Inflammatory macrophage (primary cell): Measurements from ENCODE around the gene SPRR2G.
"Not testable (repeated sequence)": the region's sequence is repeated elsewhere in the genome, so short reads cannot be mapped to it uniquely, and the experiment has no call there.

ENCODE experiments used
- DNase-seq, 2 donors: peaks; one replicate each; pipeline ENCODE4 v3.0.0-alpha.2; 2020 to 2022
- total RNA-seq, 18 experiments: gene quantifications; one replicate each; lab custom pipeline; 2026; ENCODE audit warnings: mixed read lengths in 6 of 18, inconsistent platforms in 2 of 18; lab: John Stamatoyannopoulos, UW

SPRR2G gene
- 0 to 0.13 (median 0) reads per million in 18 experiments for total RNA-seq

GRCh38 chr1:153150846-153151245 lies at the start of gene SPRR2G:
SPRR2G (minus strand) TSS chr1:153150890; CDS start chr1:153150110, 780 bp downstream.
- no peak for DNase-seq

DNA sequence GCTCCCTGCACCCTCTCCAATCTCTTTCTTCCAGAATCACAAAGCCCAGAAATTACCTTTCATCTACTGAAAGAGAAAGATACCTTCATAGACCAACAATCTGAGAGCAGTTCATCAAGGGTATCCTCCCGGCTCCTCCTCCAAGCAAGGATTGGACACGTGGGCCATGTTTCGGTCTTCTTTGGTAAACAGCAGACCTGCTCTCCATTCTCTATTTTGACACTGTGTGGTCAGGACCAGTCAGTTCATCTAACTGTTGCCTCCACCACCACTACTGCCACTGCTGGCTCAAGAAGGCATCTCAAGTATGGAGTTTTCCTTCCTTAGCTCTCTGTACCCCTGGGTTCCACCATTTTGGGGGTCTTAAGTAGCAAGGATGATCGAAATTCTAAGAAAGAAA lies 44.5 kb upstream of the SPRR2G start:
- DNase-seq, result no peak

DNA sequence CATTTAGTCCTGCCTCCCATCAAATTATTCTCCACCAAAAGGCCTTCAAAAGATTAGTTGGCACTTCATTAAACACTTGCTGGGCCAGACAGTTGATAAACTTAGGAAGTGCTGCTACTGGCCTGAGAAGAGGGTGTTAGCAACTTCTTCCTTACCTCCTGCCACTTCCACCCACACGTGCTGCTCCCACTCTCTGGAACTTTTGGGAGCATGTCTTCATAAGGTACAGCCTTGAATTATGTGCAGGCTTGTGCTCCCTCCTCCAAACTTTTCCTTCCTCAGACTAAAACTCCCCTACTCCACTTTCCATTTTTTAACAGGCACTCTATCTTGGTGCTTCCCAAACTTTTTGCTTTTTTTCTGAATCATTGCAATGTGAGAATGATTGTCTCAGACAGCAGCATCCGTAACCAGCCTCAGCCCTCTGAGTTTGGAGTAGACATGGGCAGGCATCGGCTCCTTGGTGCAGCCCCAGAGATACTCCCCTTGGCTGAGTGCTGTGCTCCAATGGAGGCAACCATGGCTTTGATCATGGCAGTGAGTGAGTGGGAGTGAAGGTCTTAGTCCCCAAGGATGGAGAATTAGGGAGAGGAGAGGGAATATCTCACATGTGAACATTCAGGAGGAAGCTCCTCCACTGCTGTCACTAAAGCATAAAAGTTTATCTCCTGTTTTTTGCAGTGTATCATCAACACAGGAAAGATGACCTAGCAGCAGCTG lies 43.8 kb upstream of the SPRR2G start:
- DNase-seq, result no peak

DNA sequence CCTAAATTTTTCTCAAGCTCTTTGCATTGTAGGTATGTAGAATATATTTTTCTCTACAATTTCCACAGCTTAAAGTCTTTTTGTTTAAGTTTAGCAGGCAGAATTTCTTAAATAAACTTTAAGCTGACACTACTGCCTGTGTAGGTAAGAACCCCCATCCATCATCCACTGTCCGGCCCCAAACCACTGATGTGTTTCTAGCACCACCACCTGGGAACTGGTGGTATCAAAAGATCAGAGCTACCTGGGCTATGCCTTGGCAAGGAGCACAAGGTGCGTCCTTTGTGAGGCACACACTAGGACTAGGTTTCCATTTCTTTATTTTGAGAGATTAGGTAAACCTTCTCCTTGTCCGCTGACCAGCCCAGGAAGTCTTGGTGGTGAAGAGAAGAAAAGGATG lies 42.0 kb upstream of the SPRR2G start:
- DNase-seq, result no peak

GRCh38 chr1:153190373-153190772 lies 39.7 kb upstream of the SPRR2G start:
- DNase-seq, result no peak

DNA sequence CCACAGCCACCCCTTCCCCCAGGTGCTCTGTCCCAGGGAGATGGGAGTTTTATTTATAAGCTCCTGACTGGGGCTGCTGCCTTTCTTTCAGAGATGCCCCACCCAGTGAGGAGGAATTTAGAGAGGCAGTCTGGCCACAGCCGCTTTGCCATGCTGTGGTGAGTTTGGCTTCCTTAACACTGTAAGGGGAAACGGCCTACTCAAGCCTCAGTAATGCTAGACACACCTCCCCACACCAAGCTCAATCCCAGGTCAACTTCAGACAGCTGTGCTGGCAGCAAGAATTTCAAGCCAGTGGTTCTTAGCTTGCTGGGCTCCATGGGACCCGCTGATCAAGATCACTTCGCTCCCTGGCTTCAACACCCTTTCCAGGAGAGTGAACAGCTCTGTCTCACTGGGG lies 37.6 kb upstream of the SPRR2G start:
- not testable (repeated sequence) for DNase-seq

DNA sequence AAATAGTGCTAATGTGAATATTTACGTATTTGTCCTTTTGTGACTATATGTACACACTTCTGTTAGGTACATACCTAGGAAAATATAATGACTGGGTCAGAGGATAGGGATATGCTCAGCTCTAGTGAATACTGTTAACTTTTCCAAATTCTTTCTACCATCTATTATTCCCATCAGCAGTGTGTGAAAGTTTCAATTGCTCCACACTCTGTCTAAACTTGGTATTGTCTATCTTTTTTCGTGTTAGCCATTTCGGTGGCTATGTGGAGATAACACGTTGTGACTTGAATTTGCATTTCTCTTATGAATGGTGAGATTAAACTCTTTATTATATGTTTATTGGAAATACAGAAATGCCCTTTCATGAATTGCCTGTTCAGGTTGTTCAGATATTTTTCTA lies 29.9 kb upstream of the SPRR2G start:
- no peak for DNase-seq

GRCh38 chr1:153178922-153179321 lies 28.2 kb upstream of the SPRR2G start:
- DNase-seq, result no peak

DNA sequence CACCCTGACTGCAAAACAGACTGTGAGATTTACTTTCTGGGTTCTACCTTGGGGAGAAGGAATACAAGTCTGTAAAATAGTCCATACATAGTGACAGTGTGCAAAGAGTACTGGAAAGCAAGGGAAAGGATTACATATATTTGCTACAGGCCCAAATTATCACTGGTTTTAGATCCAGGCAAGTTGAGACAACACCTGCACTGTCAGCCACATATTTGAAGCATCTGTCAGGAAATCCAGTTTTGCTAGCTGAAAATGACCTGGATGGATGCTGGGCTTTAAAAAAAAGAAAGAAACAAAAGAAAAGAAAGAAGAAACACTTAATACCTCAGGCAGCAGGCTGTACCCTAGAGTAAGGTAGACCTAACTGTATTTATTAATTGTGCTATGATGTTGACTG lies 23.9 kb upstream of the SPRR2G start:
- no peak for DNase-seq

DNA sequence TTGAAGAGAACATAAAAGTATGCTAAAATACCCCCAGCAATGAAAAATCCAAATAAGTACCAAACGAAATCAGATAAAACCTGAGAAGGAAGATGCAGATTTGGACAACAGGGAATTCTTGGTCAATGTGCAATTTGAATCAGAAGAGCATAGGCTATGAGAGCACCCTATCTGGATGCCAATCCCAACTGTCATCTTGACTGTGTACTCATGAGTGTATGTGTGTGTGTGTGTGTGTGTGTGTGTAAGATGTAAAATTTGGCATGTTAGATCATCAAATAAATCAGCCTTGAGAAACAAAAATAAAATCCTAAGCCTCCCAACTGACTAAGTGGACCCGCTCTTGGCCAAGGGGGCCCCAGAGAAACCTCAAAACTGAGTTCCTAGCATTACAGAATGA lies 18.0 kb upstream of the SPRR2G start:
- no peak for DNase-seq

DNA sequence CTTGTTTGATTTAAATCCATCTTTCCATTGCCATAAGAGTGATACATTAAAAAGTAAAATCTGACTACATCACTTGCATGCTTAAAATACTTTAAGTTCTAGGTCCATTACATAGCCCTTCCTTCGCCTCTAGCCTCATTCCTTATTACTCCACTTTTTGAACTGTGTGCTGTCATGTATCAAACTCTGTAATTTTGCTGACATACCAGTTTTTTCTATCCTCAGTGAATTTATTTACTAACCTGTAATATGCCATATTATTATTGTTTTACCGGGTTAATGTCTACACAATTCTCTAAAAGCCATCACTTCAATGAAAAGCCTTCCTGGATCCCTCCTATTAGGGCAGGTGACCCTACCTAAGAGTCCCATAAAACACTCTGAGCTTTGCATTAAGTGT lies 4.9 kb upstream of the SPRR2G start:
- DNase-seq, result no peak

DNA sequence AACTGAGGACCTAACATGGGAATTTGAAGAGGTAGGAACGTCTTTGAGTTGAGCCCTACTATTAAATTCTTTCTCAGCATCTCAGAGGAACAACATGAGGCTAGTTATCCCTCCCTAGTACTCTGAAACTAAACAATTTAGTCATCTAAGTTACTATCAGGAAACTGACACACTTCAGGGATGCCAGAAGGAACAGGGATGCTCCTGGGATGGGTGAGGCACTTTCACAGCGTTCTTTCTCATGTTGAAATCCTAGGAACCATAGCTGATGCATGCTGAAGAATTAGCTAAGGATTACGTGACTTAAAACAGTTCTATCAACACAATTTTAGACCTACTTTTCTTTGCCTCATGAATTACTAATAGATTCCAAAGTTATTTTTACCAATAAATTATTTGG lies 1.8 kb upstream of the SPRR2G start:
- no peak for DNase-seq

- no peak for DNase-seq
Measured at GRCh38 chr1:153141377-153141776, 9.3 kb downstream of the SPRR2G start.

DNA sequence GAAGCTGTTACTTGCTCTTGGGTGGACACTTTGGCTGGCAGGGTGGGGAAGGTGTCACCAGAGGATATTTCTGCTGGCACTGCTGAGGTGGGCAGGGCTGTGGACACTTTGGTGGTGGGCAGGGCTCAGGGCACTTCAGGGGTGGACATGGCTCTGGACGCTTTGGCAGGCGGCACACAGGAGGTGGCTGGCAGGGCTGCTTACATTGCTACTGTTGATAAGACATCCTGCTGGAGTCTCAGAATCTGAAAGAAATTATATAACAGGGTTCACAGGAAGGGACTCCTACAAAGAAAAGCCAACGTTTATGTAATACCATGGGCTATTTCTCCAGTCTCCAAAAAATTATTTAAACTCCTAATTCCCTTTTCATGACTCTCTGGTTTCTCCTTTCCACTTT lies 10.2 kb downstream of the SPRR2G start:
- no peak for DNase-seq

- DNase-seq, result no peak
Measured at GRCh38 chr1:153133743-153134142, 16.9 kb downstream of the SPRR2G start.

DNA sequence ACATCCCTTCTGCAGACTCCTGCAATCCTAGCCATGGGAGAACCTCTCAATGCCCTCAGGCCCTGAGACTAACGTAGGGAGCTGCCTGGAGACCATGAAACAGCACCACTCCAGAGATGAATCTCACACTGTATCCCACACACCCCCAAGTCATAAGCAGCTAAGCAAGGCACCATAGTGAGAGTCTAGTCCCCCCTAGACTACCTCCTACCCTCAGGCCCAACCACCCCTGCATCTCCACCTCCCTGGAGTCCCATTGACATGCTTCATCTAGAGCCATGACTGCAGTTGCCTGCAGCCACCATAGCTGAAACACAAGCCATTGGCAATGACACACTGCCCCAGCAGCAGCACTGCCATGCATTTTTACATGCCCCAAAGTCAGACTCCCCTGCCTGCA lies 17.4 kb downstream of the SPRR2G start:
- DNase-seq, result no peak

DNA sequence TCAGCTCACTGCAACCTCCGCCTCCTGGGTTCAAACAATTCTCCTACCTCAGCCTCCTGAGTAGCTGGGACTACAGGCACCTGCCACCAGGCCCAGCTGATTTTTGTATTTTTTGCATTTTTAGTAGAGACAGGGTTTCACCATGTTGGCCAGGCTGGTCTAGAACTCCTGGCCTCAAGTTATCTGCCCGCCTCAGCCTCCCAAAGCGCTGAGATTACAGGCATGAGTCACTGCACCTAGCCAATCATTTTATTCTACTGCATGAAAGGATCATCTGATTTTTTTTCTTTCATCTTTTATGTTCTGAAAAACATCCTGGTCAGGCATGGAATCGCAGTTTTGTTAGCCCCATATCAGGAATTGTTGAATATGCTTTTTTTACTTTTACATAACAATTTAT lies 22.0 kb downstream of the SPRR2G start:
- DNase-seq, result not testable (repeated sequence)

- DNase-seq, result no peak
Measured at GRCh38 chr1:153127296-153127695, 23.4 kb downstream of the SPRR2G start.

DNA sequence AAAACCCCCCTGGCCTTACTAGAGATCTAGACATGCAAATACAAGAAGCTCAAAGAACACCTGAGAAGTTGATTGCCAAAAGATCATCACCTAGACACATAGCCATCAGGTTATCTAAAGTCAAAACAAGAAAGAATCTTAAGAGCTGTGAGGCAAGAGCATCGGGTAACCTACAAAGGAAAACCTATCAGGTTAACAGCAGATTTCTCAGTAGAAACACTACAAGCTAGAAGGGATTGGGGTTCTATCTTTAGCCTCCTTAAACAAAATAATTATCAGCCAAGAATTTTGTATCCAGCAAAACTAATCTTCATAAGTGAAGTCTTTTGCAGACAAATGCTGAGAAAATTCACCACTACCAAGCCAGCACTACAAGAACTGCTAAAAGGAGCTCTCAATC lies 25.2 kb downstream of the SPRR2G start:
- no peak for DNase-seq

- DNase-seq, result not testable (repeated sequence)
Measured at GRCh38 chr1:153123793-153124192, 26.9 kb downstream of the SPRR2G start.

GRCh38 chr1:153122831-153123421 lies 27.8 kb downstream of the SPRR2G start:
- no peak for DNase-seq

- DNase-seq, result no peak
Measured at GRCh38 chr1:153120945-153121344, 29.7 kb downstream of the SPRR2G start.

GRCh38 chr1:153119491-153119971 lies 31.2 kb downstream of the SPRR2G start:
- DNase-seq, result no peak

DNA sequence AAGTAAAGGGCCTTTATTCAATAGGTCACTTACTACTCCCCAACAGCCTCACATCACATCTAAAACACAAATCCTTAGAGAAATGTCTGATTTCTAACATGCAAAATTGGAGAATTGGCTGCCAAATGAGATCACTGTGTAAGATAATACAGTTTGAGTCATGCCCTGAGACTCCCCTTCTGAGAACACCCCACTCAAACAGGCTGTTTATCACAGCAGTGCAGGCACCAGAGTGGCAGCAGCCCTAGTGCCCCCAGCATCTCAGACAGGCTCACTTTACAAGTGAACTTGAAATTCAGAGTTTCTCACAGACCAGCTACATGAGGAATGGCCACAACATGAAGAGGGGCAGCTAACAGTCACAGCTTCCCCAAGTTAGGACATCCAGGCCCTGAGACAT lies 35.4 kb downstream of the SPRR2G start:
- DNase-seq, result not testable (repeated sequence)
